GM12878 (cell line): ENCODE measurements around the gene GABRR1.

Source experiments
- FOXM1 ChIP-seq: IDR thresholded peaks from 2 replicates; pipeline ENCODE4 v1.6.1; 2012; ENCODE audit warnings: low read depth, mild to moderate bottlenecking, inconsistent platforms, low read length, moderate library complexity
- HDAC2 ChIP-seq: fragments of 200-600 bp; sonication (generic); IDR thresholded peaks from 2 replicates; pipeline ENCODE4 v1.6.1; 2017
- MYC ChIP-seq: IDR thresholded peaks from 2 replicates; pipeline ENCODE4 v1.6.1; 2011; ENCODE audit warnings: mild to moderate bottlenecking, low read length, moderate library complexity, inconsistent platforms; ENCODE audit not compliant: insufficient read depth, insufficient replicate concordance, insufficient read length, severe bottlenecking
- POLR2A ChIP-seq: IDR thresholded peaks from 2 replicates; pipeline ENCODE4 v1.6.1; 2011; ENCODE audit warnings: low read depth, mild to moderate bottlenecking, low read length
- POLR2AphosphoS5 ChIP-seq: IDR thresholded peaks from 2 replicates; pipeline ENCODE4 v1.6.1; 2011; ENCODE audit warnings: mild to moderate bottlenecking, low read length, inconsistent platforms
- ZSCAN29 ChIP-seq: fragments of 450-650 bp; IDR thresholded peaks from 2 replicates; pipeline ENCODE4 v1.6.1; 2017; ENCODE audit warnings: mild to moderate bottlenecking, moderate library complexity
- TF ChIP-seq, protein P1 (sequence below), 3 experiments: IDR thresholded peaks in 2 of 3; conservative IDR thresholded peaks in 1 of 3; 2 replicates each; pipeline ENCODE4 v1.5.1; 2011; ENCODE audit warnings: low read depth in 3 of 3, low read length in 3 of 3, mild to moderate bottlenecking in 3 of 3, control low read depth in 2 of 3, moderate library complexity in 2 of 3, inconsistent platforms in 1 of 3, mixed read lengths in 1 of 3; ENCODE audit not compliant: control insufficient read depth in 2 of 3, insufficient read depth in 1 of 3; ENCODE audit errors: extremely low read depth in 1 of 3

DNA sequence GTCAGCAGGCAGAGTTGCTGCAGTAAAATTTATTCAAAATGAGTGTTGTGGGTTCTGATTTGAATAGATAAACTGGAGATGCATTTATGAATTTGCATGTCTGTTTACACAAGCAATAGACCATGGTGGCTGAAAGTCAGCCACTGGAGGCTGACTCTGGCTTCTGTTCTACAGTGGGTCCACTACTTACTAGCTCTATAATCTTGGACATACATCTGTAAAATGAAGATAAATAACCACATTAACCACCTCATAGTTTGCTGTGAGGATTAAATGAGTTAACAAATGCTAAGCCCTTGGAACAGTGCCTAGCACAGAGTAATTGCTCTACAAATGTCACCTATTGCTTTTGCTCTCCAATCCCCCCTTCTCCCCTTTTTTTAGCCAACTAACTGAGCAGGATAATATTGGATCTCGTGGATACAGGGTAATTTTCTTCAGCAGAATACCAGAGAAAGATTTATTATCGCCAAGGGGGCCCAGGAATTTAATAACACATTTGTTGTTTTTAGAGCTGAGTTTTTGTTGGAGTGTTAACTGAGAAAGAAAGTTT lies 72.7 kb downstream of the GABRR1 start:
- TF ChIP-seq, protein P1, sequence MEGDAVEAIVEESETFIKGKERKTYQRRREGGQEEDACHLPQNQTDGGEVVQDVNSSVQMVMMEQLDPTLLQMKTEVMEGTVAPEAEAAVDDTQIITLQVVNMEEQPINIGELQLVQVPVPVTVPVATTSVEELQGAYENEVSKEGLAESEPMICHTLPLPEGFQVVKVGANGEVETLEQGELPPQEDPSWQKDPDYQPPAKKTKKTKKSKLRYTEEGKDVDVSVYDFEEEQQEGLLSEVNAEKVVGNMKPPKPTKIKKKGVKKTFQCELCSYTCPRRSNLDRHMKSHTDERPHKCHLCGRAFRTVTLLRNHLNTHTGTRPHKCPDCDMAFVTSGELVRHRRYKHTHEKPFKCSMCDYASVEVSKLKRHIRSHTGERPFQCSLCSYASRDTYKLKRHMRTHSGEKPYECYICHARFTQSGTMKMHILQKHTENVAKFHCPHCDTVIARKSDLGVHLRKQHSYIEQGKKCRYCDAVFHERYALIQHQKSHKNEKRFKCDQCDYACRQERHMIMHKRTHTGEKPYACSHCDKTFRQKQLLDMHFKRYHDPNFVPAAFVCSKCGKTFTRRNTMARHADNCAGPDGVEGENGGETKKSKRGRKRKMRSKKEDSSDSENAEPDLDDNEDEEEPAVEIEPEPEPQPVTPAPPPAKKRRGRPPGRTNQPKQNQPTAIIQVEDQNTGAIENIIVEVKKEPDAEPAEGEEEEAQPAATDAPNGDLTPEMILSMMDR (IDR thresholded peaks at IDR 0.05 in 2 of 3, conservative IDR thresholded peaks at IDR 0.05 in 1 of 3; ENCODE audit: control insufficient read depth in 2 of 3, extremely low read depth in 1 of 3, insufficient read depth in 1 of 3, low read depth in 3 of 3, low read length in 3 of 3) = no peak
- TF ChIP-seq POLR2A (no peak), FOXM1 (no peak), HDAC2 (no peak), MYC (no peak), ZSCAN29 (no peak), POLR2AphosphoS5 (no peak)
